Measurements from ENCODE around the gene WIF1.

WIF1 gene

GRCh38 chr12:65019696-65020234 lies 101.3 kb downstream of the WIF1 start:
- no peak for DNase-seq

DNA sequence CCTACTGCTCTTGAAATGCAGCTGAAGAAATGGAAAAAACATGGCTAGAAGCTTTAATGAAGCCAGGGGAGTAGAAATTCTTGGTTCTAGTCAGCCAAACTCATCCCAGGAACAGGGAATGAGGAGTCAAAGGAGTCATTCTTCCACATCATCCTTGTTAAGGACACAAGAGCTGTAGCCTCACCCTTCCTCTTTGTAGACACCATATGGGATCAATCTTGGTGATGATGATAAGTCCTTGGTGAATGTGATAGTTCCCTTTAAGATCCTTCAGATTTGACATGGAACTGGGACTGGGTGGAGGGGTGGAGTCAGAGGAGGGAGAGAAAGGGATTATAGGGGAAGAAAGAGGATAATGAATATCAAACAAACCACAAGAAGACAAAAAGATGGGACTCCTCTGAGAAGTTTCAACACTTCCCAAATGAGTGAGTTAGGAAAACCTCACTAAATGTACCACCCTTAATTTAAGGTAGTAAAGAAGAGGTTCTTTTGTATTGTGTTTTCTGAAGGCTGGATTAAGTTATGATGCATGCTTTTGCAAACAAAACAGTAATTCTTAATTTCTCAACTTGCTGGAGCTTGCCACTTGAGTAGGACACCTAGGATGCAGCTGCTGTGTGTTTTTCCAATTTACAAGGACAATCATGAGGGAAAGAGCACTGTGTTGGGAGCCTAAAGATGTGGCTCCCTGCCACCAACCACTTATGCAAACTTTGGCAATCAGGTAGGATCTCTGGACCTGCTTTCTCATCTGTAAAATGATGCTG lies 104.0 kb downstream of the WIF1 start:
- DNase-seq = no peak

GRCh38 chr12:65015850-65016249 lies 105.3 kb downstream of the WIF1 start:
- no peak for DNase-seq

DNA sequence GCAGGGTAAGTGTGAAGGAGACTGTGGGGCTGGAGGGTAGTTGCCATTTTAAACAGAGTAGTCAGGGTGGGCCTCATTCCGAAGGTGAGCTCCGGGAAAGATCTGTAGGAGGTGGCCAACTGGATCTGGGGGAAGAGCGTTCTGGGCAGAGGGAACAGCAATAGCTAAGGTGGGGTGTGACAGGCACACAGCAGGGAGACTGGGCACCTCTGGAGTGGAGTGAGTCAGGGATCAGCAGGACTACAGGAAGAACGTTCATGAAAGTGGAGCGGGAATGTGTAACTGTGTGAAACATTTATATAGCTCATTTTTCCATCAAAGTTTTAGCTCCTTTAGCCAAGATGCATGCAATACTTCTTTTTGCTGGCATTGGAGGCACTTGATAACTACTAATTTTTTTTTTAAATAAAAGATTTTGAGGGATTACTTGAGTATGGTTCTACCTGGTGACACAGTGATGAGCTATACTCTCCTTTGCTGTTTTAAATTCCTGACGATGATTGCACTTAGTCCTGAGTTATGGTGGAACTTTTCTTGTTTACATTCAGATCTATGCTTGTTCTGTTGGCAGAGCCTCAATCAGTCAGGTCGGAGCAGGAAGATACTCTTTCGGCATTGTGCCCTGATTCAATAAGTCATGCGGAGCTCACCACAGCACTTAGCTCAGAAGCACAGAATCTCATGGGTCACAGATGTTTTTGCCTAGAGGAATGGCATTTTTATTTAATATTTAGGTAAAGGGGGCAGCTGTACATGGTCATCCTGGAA lies 106.4 kb downstream of the WIF1 start:
- DNase-seq = no peak

- DNase-seq = no peak
These were observed 110.7 kb downstream of the WIF1 start for GRCh38 chr12:65010437-65010836.

GRCh38 chr12:65005716-65006115 lies 115.4 kb downstream of the WIF1 start:
- DNase-seq = no peak

DNA sequence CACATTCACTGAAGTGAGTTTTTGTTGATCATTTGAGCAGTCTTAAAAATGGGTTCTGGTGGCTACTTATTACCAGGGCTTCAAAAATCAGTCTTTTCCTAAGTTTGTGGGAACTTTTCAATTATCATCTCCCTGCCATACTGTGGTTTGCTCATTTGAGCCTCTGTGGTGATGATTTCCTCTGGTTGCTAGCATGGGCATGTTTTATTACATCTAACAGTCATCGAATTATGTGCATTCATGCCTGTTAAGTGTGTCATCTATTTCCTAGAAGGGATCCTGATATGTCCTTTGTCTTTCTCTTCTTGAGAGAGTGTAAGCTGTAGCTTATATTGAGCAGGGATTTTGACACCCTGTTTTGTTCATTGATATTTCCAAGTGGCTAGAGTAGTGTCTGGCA lies 116.8 kb downstream of the WIF1 start:
- no peak for DNase-seq

All from activated CD4-positive, alpha-beta T cell treated with anti-CD3 and anti-CD28 coated beads for 48 hours (primary cell).